WTC11 (cell line): Measurements from ENCODE around the gene TGFBR2. TPM values are rescaled to one million over a fixed set of nuclear protein-coding genes. Genes with fewer than 3 reads are reported as not detected.

ENCODE experiments used
- ATAC-seq: fragments of 200-7000 bp; cut with Tn5 transposase; 2 replicates; pipeline ENCODE4 v1.10.0; 2021; ENCODE audit warnings: mild to moderate bottlenecking, moderate library complexity
- CTCF ChIA-PET: fragments of 300-600 bp; sonication (Branson Sonifier 250); formaldehyde crosslinking; loops from one replicate; lab custom pipeline; 2021; ENCODE audit warnings: antibody characterized with exemption; lab: Charles Lee
- POLR2A ChIA-PET: fragments of 350-600 bp; sonication (Branson Sonifier 250); formaldehyde crosslinking; loops from one replicate; lab custom pipeline; 2021; ENCODE audit warnings: antibody characterized with exemption; lab: Charles Lee
- DNase-seq: peaks from one replicate; pipeline ENCODE4 v3.0.0; 2021; ENCODE audit warnings: low spot score
- H3K27ac Mint-ChIP-seq: 2 replicates; pipeline ENCODE4 v1.8.0; 2021; ENCODE audit warnings: mixed read lengths
- H3K27me3 Mint-ChIP-seq: 2 replicates; pipeline ENCODE4 v1.8.0; 2021; ENCODE audit warnings: low read depth, mild to moderate bottlenecking, moderate library complexity, mixed read lengths
- H3K36me3 Mint-ChIP-seq: 2 replicates; pipeline ENCODE4 v1.8.0; 2021; ENCODE audit warnings: mixed read lengths
- H3K4me1 Mint-ChIP-seq: 2 replicates; pipeline ENCODE4 v1.8.0; 2022; ENCODE audit warnings: mixed read lengths
- H3K4me3 Mint-ChIP-seq: 2 replicates; pipeline ENCODE4 v1.8.0; 2021; ENCODE audit warnings: mild to moderate bottlenecking, moderate library complexity, mixed read lengths
- H3K9me3 Mint-ChIP-seq: 2 replicates; pipeline ENCODE4 v1.8.0; 2021; ENCODE audit warnings: mixed read lengths
- ARID4B ChIP-seq: sonication (generic); formaldehyde crosslinking; IDR thresholded peaks from 2 replicates; pipeline ENCODE4 v1.8.0; 2023; ENCODE audit warnings: missing genetic modification reagents, mild to moderate bottlenecking, borderline replicate concordance
- ATF1 ChIP-seq: sonication (generic); formaldehyde crosslinking; IDR thresholded peaks from 2 replicates; pipeline ENCODE4 v1.8.1; 2023; ENCODE audit warnings: mild to moderate bottlenecking, moderate library complexity, missing genetic modification reagents
- ATF3 ChIP-seq: sonication (generic); formaldehyde crosslinking; conservative IDR thresholded peaks from 2 replicates; pipeline ENCODE4 v1.8.1; 2022; ENCODE audit warnings: mild to moderate bottlenecking, missing genetic modification reagents
- CDX4 ChIP-seq: fragments of 250-450 bp; sonication (Bioruptor Pico); IDR thresholded peaks from 2 replicates; pipeline ENCODE4 v1.9.0; 2021; ENCODE audit warnings: moderate library complexity, mild to moderate bottlenecking, inconsistent platforms, borderline replicate concordance
- E2F5 ChIP-seq: sonication (generic); formaldehyde crosslinking; IDR thresholded peaks from 2 replicates; pipeline ENCODE4 v1.8.1; 2022; ENCODE audit warnings: mild to moderate bottlenecking, moderate library complexity, missing genetic modification reagents
- ESRRA ChIP-seq: sonication (generic); formaldehyde crosslinking; IDR thresholded peaks from 2 replicates; pipeline ENCODE4 v1.8.1; 2022; ENCODE audit warnings: mild to moderate bottlenecking, missing genetic modification reagents, borderline replicate concordance
- FOXJ3 ChIP-seq: sonication (generic); formaldehyde crosslinking; IDR thresholded peaks from 2 replicates; pipeline ENCODE4 v1.9.0; 2021; ENCODE audit warnings: missing genetic modification reagents, mild to moderate bottlenecking, borderline replicate concordance
- GTF2I ChIP-seq: fragments of 250-450 bp; sonication (Bioruptor Pico); conservative IDR thresholded peaks from 2 replicates; pipeline ENCODE4 v1.4.0; 2021; ENCODE audit warnings: mild to moderate bottlenecking
- NFE2L1 ChIP-seq: sonication (generic); formaldehyde crosslinking; IDR thresholded peaks from 2 replicates; pipeline ENCODE4 v1.8.1; 2023; ENCODE audit warnings: missing genetic modification reagents
- NR3C1 ChIP-seq: sonication (generic); formaldehyde crosslinking; conservative IDR thresholded peaks from 2 replicates; pipeline ENCODE4 v1.8.1; 2023; ENCODE audit warnings: low read depth, mild to moderate bottlenecking, missing genetic modification reagents
- OVOL2 ChIP-seq: fragments of 250-450 bp; sonication (Bioruptor Pico); IDR thresholded peaks from 2 replicates; pipeline ENCODE4 v1.9.0; 2021; ENCODE audit warnings: mild to moderate bottlenecking, borderline replicate concordance
- RELA ChIP-seq: sonication (generic); formaldehyde crosslinking; IDR thresholded peaks from 2 replicates; pipeline ENCODE4 v1.8.1; 2022; ENCODE audit warnings: missing genetic modification reagents, mild to moderate bottlenecking, borderline replicate concordance
- STAT6 ChIP-seq: sonication (generic); formaldehyde crosslinking; conservative IDR thresholded peaks from 2 replicates; pipeline ENCODE4 v1.8.1; 2023; ENCODE audit warnings: mild to moderate bottlenecking, low read depth, missing genetic modification reagents, moderate library complexity
- TEAD4 ChIP-seq: sonication (generic); formaldehyde crosslinking; IDR thresholded peaks from 2 replicates; pipeline ENCODE4 v1.8.0; 2022; ENCODE audit warnings: mild to moderate bottlenecking, missing genetic modification reagents
- USF2 ChIP-seq: sonication (generic); formaldehyde crosslinking; IDR thresholded peaks from 2 replicates; pipeline ENCODE4 v1.8.1; 2023; ENCODE audit warnings: mild to moderate bottlenecking, missing genetic modification reagents, moderate library complexity
- ZBTB21 ChIP-seq: sonication (generic); formaldehyde crosslinking; IDR thresholded peaks from 2 replicates; pipeline ENCODE4 v1.8.1; 2023; ENCODE audit warnings: mild to moderate bottlenecking, missing genetic modification reagents, borderline replicate concordance
- ZNF138 ChIP-seq: sonication (generic); formaldehyde crosslinking; conservative IDR thresholded peaks from 2 replicates; pipeline ENCODE4 v1.8.1; 2022; ENCODE audit warnings: mild to moderate bottlenecking, moderate library complexity, missing genetic modification reagents
- ZNF281 ChIP-seq: sonication (generic); formaldehyde crosslinking; IDR thresholded peaks from 2 replicates; pipeline ENCODE4 v1.8.0; 2023; ENCODE audit warnings: mild to moderate bottlenecking, missing genetic modification reagents
- ZNF317 ChIP-seq: sonication (generic); formaldehyde crosslinking; IDR thresholded peaks from 2 replicates; pipeline ENCODE4 v1.8.1; 2023; ENCODE audit warnings: low read depth, mild to moderate bottlenecking, moderate library complexity, missing genetic modification reagents, borderline replicate concordance
- ZNF423 ChIP-seq: fragments of 250-450 bp; sonication (Bioruptor Pico); IDR thresholded peaks from 2 replicates; pipeline ENCODE4 v2.1.2; 2022; ENCODE audit warnings: mild to moderate bottlenecking, moderate library complexity
- total RNA-seq: library from RNA; stranded (reverse); gene quantifications from 3 replicates; pipeline ENCODE4 v1.2.3, GENCODE V29; 2021

TGFBR2 gene
- total RNA-seq, 1 experiment from 2014 or later, result 9.6 TPM

- peak overlapping the region; percentile 82 for H3K27ac Mint-ChIP-seq
- DNase-seq, result no peak
- H3K9me3 Mint-ChIP-seq, result no peaks in the 10 kb centered on the region
- CTCF ChIA-PET, result no interaction called here
- TF ChIP-seq ATF3 (CRISPR knock-in tag) (no peak), TEAD4 (CRISPR knock-in tag) (no peak), CDX4 (CRISPR knock-in tag) (no peak), ZNF423 (CRISPR knock-in tag) (no peak), NR3C1 (CRISPR knock-in tag) (no peak), GTF2I (CRISPR knock-in tag) (no peak), ZNF281 (no peak), ZNF317 (CRISPR knock-in tag) (no peak), STAT6 (no peak), ZBTB21 (no peak), USF2 (CRISPR knock-in tag) (no peak), FOXJ3 (CRISPR knock-in tag) (no peak), ZNF138 (CRISPR knock-in tag) (no peak), RELA (CRISPR knock-in tag) (no peak), ARID4B (CRISPR knock-in tag) (no peak), ESRRA (CRISPR knock-in tag) (no peak), ATF1 (CRISPR knock-in tag) (no peak), NFE2L1 (CRISPR knock-in tag) (no peak), E2F5 (CRISPR knock-in tag) (no peak), OVOL2 (no peak)
- TF ChIP-seq, all 79 proteins: peak for 0
- peaks cover 43% of the 10 kb centered on the region for H3K4me1 Mint-ChIP-seq
- no peak overlapping the region for H3K4me3 Mint-ChIP-seq
- no peak for ATAC-seq
- POLR2A ChIA-PET, result no interaction called here
- no peaks in the 10 kb centered on the region for H3K27me3 Mint-ChIP-seq
- peaks cover 60% of the 10 kb centered on the region for H3K36me3 Mint-ChIP-seq
Measured at GRCh38 chr3:30677347-30677685, 70.9 kb downstream of the TGFBR2 start.
